ENCODE results near the gene FBXL7.

GRCh38 chr5:15951550-15951949 lies 451.6 kb downstream of the FBXL7 start:
- TF ChIP-seq EP300 (IDR thresholded peaks at IDR 0.05; ENCODE audit: borderline replicate concordance) (no peak), RAD21 (IDR thresholded peaks at IDR 0.05; ENCODE audit: low read depth) (no peak), FOXM1 (IDR thresholded peaks at IDR 0.05; ENCODE audit: borderline replicate concordance, low read depth) (no peak), MAX (IDR thresholded peaks at IDR 0.05) (no peak), REST (IDR thresholded peaks at IDR 0.05; ENCODE audit: low read depth) (no peak), USF1 (IDR thresholded peaks at IDR 0.05) (no peak), ZBTB7A (IDR thresholded peaks at IDR 0.05; ENCODE audit: low read depth) (no peak), YY1 (IDR thresholded peaks at IDR 0.05; ENCODE audit: low read depth) (no peak), EGR1 (IDR thresholded peaks at IDR 0.05) (no peak), CREB1 (IDR thresholded peaks at IDR 0.05; ENCODE audit: low read depth) (no peak), TCF12 (IDR thresholded peaks at IDR 0.05; ENCODE audit: low read depth) (no peak), TEAD4 (IDR thresholded peaks at IDR 0.05) (no peak), CEBPB (IDR thresholded peaks at IDR 0.05) (no peak)

Data from Ishikawa (cell line).